HFF-Myc (cell line): ENCODE results near the gene CCDC192.

Source experiments
- DNase-seq: peaks from one replicate; pipeline ENCODE4 v3.0.0-alpha.2; 2011; ENCODE audit warnings: low read depth; ENCODE audit errors: extremely low read depth
- H3K4me3 ChIP-seq: replicated peaks from 2 replicates; pipeline ENCODE4 v1.5.1; 2011; ENCODE audit warnings: low read depth, mild to moderate bottlenecking, control low read depth, low read length
- CTCF ChIP-seq: IDR thresholded peaks from 2 replicates; pipeline ENCODE4 v1.5.1; 2012; ENCODE audit warnings: mild to moderate bottlenecking, low read depth, low read length, control low read depth; ENCODE audit errors: missing control alignments

The CCDC192 gene

GRCh38 chr5:127928053-127928452 lies 224.9 kb downstream of the CCDC192 start:
- DNase-seq = no peak
- H3K4me3 ChIP-seq = no peak overlapping the region
- TF ChIP-seq CTCF = no peak

GRCh38 chr5:127930311-127930710 lies 227.1 kb downstream of the CCDC192 start:
- no peak for DNase-seq
- no peak overlapping the region for H3K4me3 ChIP-seq
- TF ChIP-seq CTCF = no peak

- H3K4me3 ChIP-seq = no peak overlapping the region
- no peak for TF ChIP-seq CTCF
- no peak for DNase-seq
Measured at GRCh38 chr5:127931396-127931795, 228.2 kb downstream of the CCDC192 start.

- no peak for TF ChIP-seq CTCF
- no peak for DNase-seq
- no peak overlapping the region for H3K4me3 ChIP-seq
Measured at GRCh38 chr5:127933348-127933747, 230.2 kb downstream of the CCDC192 start.

GRCh38 chr5:127934791-127935256 lies 231.6 kb downstream of the CCDC192 start:
- DNase-seq = no peak
- no peak overlapping the region for H3K4me3 ChIP-seq
- TF ChIP-seq CTCF = no peak

GRCh38 chr5:127935398-127935797 lies 232.2 kb downstream of the CCDC192 start:
- DNase-seq = no peak
- no peak for TF ChIP-seq CTCF
- no peak overlapping the region for H3K4me3 ChIP-seq

- no peak overlapping the region for H3K4me3 ChIP-seq
- no peak for DNase-seq
- TF ChIP-seq CTCF = no peak
Measured at GRCh38 chr5:127936439-127936972, 233.3 kb downstream of the CCDC192 start.
